PFSK-1 (cell line): Measurements from ENCODE around the gene APBA2.

ENCODE experiments used
- FOXP2 ChIP-seq: optimal IDR thresholded peaks from 2 replicates; pipeline ENCODE3; 2011; ENCODE audit warnings: borderline replicate concordance, control low read depth, inconsistent platforms; ENCODE audit not compliant: insufficient read depth; ENCODE audit errors: extremely low read length, extremely low read depth
- POLR2AphosphoS5 ChIP-seq: IDR thresholded peaks from 2 replicates; pipeline ENCODE4 v1.6.1; 2012; ENCODE audit warnings: low read depth, mild to moderate bottlenecking, control low read depth, low read length, moderate library complexity
- SIN3A ChIP-seq: IDR thresholded peaks from 2 replicates; pipeline ENCODE4 v1.6.1; 2012; ENCODE audit warnings: mild to moderate bottlenecking, low read length, moderate library complexity, borderline replicate concordance; ENCODE audit not compliant: insufficient read depth
- TAF1 ChIP-seq: IDR thresholded peaks from 2 replicates; pipeline ENCODE4 v1.6.1; 2012; ENCODE audit warnings: low read length, control low read depth, borderline replicate concordance; ENCODE audit not compliant: insufficient read depth
- TF ChIP-seq, protein P1 (sequence below), 2 experiments: IDR thresholded peaks; 2 replicates each; pipeline versions ENCODE4 v1.6.1 to v1.8.0; 2011 to 2012; ENCODE audit warnings: low read depth in 2 of 2, low read length in 2 of 2, control low read depth in 1 of 2, inconsistent platforms in 1 of 2, mild to moderate bottlenecking in 1 of 2, moderate library complexity in 1 of 2; ENCODE audit not compliant: insufficient read depth in 1 of 2

APBA2 gene

DNA sequence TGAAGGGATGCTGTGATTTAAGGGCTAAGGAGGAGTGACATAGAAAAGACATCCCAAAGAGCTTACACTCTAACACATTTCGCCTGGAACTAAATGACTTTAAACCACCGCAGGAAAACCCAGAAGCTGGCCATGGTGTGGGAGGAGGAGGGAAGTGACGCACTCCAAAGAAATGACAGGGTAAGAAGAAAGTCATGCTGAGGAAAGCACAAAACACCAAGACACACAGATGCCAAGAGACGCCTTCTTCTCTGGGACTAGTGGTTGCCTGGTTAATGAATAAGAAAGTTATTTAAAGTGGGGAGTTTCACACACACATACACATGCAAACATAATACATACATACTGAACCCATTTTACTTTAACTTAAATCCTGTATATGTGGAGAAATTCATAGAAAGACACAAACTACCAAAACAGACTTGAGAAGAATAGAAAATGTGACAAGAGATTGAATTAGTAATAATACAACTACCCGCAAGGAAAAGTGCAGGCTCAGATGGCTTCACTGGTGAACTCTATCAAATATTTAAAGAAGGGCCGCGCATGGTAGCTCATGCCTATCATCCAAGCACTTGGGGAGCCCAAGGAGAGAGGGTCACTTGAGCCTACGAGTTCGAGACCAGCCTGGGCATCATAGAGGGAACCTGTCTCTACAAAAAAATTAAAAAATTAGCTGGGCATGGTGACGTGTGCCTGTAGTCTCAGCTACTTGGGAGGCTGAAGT lies 258.3 kb downstream of the APBA2 start:
- TF ChIP-seq POLR2AphosphoS5, result no peak
- no peak for TF ChIP-seq FOXP2
- no peak for TF ChIP-seq TAF1
- TF ChIP-seq SIN3A, result no peak
- TF ChIP-seq, protein P1, sequence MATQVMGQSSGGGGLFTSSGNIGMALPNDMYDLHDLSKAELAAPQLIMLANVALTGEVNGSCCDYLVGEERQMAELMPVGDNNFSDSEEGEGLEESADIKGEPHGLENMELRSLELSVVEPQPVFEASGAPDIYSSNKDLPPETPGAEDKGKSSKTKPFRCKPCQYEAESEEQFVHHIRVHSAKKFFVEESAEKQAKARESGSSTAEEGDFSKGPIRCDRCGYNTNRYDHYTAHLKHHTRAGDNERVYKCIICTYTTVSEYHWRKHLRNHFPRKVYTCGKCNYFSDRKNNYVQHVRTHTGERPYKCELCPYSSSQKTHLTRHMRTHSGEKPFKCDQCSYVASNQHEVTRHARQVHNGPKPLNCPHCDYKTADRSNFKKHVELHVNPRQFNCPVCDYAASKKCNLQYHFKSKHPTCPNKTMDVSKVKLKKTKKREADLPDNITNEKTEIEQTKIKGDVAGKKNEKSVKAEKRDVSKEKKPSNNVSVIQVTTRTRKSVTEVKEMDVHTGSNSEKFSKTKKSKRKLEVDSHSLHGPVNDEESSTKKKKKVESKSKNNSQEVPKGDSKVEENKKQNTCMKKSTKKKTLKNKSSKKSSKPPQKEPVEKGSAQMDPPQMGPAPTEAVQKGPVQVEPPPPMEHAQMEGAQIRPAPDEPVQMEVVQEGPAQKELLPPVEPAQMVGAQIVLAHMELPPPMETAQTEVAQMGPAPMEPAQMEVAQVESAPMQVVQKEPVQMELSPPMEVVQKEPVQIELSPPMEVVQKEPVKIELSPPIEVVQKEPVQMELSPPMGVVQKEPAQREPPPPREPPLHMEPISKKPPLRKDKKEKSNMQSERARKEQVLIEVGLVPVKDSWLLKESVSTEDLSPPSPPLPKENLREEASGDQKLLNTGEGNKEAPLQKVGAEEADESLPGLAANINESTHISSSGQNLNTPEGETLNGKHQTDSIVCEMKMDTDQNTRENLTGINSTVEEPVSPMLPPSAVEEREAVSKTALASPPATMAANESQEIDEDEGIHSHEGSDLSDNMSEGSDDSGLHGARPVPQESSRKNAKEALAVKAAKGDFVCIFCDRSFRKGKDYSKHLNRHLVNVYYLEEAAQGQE (IDR thresholded peaks at IDR 0.05; ENCODE audit: insufficient read depth in 1 of 2, low read depth in 2 of 2, low read length in 2 of 2), result no peak

DNA sequence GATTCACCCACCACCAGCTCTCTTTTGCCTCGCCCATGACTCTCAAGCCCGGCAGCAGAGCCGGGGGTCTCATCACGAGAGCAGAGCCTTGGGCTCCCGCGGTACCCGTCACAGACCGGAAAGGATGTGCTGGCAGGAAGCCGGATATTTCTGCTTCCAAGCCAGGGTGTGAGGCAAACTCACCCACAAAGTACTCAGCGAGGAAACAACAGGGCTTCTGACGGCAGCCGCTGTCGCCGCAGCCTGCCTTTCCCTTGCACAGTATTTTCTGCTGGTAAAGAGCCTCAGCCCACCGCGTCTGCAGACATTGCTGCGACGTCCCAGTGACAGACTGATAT lies 263.9 kb downstream of the APBA2 start:
- TF ChIP-seq POLR2AphosphoS5 (no peak), TAF1 (no peak), SIN3A (no peak), FOXP2 (no peak)
- TF ChIP-seq, protein P1 (IDR thresholded peaks at IDR 0.05; ENCODE audit: insufficient read depth in 1 of 2, low read depth in 2 of 2, low read length in 2 of 2), result no peak

DNA sequence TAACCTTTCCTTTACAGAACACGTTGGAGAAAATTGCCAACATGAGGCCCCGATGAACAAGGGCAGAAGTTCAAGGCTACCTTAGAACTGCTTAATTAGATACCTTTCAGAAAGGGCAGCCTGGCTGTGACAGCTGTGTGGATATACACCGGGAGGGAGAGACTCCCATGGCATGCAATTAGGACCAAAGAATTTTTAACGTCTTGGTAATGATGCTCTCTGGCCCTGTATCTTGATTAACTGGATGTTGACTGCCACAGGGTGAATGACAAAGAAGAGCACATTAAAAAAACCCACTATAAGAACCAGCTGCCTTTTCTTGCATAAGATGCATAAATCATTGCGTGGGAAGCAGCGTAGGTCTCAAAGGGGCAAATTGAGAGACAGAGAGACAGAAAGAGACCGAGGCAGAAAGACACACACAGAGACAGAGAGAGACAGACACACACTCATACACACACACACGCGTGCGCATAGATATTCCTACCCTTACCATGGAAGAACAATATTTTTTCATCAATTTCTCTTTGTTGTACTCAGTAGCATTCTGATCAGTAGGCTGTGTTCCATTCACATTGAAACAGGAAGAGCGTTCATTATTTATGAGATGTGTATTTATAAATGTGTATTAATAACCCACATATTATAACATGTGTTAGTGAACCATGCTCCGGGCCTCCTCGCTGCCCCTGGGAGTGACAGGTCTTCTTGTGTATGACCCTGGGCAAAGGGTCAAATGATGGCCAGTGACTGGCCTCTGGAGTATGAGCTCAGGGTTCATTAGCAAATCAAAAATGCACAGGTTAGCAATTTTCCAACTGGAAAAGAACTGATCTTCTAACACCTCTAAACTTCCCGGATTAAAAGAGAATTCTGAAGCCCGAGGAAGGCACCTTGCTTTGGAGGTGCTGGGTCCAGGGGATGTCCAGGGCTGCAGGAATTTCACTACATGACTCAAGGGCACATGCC lies 265.0 kb downstream of the APBA2 start:
- TF ChIP-seq, protein P1 (IDR thresholded peaks at IDR 0.05; ENCODE audit: insufficient read depth in 1 of 2, low read depth in 2 of 2, low read length in 2 of 2), result no peak

DNA sequence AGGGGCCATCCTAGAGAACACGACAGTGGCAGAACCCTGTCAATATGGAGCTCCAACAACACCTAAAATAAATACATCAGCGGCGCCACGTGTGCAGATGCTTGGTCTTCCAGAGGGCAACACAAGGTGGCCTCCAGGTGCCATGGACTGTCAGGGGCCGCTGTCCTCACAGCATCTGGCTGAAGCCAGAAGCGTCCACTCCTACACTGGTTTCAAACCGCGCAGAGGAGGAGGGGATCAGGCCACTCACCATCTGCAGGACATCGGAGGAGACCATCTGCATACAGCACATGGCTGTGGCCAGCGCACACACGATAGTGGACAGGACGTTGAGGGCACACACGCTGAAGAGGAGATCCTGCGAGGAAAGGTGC lies 265.7 kb downstream of the APBA2 start:
- TF ChIP-seq FOXP2 (no peak), TAF1 (no peak), SIN3A (no peak)
- TF ChIP-seq, protein P1 (IDR thresholded peaks at IDR 0.05; ENCODE audit: insufficient read depth in 1 of 2, low read depth in 2 of 2, low read length in 2 of 2), result no peak
